ENCODE measurements around the gene RASA4. TPM values are rescaled to one million over a fixed set of nuclear protein-coding genes. Genes with fewer than 3 reads are reported as not detected.
"Not testable (repeated sequence)": the region's sequence is repeated elsewhere in the genome, so short reads cannot be mapped to it uniquely, and the experiment has no call there.

The RASA4 gene
- total RNA-seq, 2 experiments from 2014 or later = 26.6 to 27.8 TPM

DNA sequence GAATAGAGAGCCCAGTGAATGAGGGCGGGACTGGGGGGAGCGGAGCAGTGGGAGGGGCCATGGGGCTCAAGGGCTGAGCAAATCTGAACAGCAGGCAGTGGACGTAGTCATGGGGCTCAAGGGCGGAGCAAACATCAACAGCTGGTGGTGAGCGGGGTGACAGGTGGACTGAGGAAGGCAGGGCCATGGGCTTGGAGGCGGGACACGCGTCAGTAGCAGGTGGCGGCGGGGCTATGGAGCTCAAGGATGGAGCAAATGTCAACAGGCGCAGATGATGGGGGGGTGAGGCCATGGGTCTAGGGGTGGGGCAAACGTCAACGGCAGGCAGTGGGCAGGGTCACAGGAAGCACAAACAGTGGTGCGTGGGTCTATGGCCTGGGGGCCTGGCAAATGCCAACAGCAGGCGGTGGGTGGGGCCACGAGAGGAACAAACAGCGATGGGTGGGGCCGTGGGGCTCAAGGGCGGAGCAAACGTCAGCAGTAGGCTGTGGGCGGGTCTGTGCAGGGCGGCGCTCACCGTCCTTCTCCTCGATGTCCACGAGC is 24.0 kb downstream of the RASA4 start:
- peak; percentile 36 for DNase-seq
- CTCF ChIA-PET; H3K9me3 Mint-ChIP-seq; H3K27me3 Mint-ChIP-seq; POLR2A ChIA-PET; H3K4me3 Mint-ChIP-seq; H3K27ac Mint-ChIP-seq; H3K4me1 Mint-ChIP-seq; H3K36me3 Mint-ChIP-seq (ENCODE audit: low read depth): not testable (repeated sequence)

DNA sequence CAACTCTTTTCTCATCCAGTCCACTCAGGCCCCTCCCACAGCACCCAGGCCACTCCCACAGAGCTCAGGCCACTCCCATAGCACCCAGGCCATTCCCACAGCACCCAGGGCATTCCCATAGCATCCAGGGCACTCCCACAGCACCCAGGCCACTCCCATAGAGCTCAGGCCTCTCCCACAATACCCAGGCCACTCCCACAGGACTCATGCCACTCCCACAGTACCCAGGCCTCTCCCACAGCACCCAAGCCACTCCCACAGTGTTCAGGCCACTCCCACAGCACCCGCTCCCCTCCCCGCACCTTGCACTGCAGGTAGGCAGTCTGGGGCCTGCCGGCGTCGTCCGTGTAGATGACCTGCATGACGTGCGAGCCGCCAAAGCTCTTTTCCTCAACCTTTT is 26.7 kb downstream of the RASA4 start:
- H3K27me3 Mint-ChIP-seq; H3K27ac Mint-ChIP-seq; H3K4me3 Mint-ChIP-seq; H3K36me3 Mint-ChIP-seq (ENCODE audit: low read depth); CTCF ChIA-PET; H3K9me3 Mint-ChIP-seq; DNase-seq; POLR2A ChIA-PET; H3K4me1 Mint-ChIP-seq: not testable (repeated sequence)

- H3K4me1 Mint-ChIP-seq; H3K27me3 Mint-ChIP-seq; H3K36me3 Mint-ChIP-seq (ENCODE audit: low read depth); H3K4me3 Mint-ChIP-seq; DNase-seq; POLR2A ChIA-PET; H3K9me3 Mint-ChIP-seq; CTCF ChIA-PET; H3K27ac Mint-ChIP-seq: not testable (repeated sequence)
These were observed 33.1 kb downstream of the RASA4 start for GRCh38 chr7:102583495-102583894.

DNA sequence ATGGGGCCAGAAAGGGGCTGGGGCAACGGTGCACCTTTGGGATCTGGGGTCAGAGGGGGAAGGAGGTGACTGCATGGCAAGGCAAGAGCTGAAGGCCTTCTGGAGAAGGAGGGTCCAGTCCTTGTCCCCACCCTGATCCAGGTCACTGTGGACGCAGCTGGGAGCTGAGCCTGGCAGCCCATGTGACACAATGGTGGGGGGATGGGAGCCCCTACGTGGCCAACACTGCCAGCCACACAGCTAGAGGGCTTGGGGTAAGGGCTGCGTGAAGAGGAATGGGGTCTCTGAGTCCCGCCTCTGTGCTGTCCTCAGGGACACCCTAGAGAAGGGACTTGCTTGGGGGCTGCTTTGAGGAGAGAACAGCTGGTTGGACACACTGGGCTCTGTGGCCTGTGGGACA is 34.8 kb downstream of the RASA4 start:
- H3K27ac Mint-ChIP-seq; POLR2A ChIA-PET; DNase-seq; H3K4me1 Mint-ChIP-seq; H3K9me3 Mint-ChIP-seq; H3K36me3 Mint-ChIP-seq (ENCODE audit: low read depth); H3K4me3 Mint-ChIP-seq; CTCF ChIA-PET; H3K27me3 Mint-ChIP-seq: not testable (repeated sequence)

DNA sequence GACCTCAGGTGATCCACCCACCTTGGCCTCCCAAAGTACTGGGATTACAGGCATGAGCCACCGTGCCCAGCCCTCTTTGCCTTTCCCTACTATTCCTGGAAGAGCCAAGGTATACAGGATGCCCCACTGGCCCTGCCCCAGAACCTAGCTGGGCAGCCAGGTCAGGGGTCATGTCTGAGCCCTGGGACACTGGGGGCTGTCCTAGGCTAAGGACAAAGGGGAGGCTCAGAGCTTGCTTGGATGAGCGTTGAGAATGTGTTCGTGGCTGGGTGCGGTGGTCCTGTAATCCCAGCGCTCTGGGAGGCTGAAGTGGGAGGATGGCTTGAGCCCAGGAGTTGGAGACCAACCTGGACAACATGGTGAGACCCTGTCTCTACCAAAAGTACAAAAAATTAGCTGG is 38.1 kb downstream of the RASA4 start:
- POLR2A ChIA-PET; H3K4me3 Mint-ChIP-seq; H3K27ac Mint-ChIP-seq; H3K36me3 Mint-ChIP-seq (ENCODE audit: low read depth); H3K27me3 Mint-ChIP-seq; CTCF ChIA-PET; H3K4me1 Mint-ChIP-seq; DNase-seq; H3K9me3 Mint-ChIP-seq: not testable (repeated sequence)

- H3K4me1 Mint-ChIP-seq; H3K27ac Mint-ChIP-seq; H3K27me3 Mint-ChIP-seq; DNase-seq; H3K36me3 Mint-ChIP-seq (ENCODE audit: low read depth); H3K4me3 Mint-ChIP-seq; CTCF ChIA-PET; H3K9me3 Mint-ChIP-seq; POLR2A ChIA-PET: not testable (repeated sequence)
These were observed 39.0 kb downstream of the RASA4 start for GRCh38 chr7:102577315-102578240.

DNA sequence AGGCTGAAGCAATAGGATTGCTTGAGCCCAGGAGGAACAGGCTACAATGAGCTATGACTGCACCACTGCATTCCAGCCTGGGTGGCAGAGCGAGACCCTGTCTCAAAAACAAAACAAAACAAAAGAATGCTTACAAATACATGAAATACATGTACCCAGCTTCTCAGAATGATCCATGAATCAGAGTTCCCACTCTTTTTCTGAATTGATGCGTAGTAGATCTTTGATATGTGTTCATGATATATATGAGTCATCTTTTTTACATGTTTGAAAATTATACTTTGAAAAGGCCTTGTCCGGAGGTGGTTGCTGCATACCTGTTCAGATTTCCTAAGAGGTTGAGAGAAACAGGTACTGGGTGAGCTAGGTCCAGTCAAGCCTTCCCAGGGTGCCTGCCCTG is 40.2 kb downstream of the RASA4 start:
- CTCF ChIA-PET; POLR2A ChIA-PET; H3K27ac Mint-ChIP-seq; H3K27me3 Mint-ChIP-seq; H3K4me3 Mint-ChIP-seq; H3K4me1 Mint-ChIP-seq; DNase-seq; H3K36me3 Mint-ChIP-seq (ENCODE audit: low read depth); H3K9me3 Mint-ChIP-seq: not testable (repeated sequence)

GRCh38 chr7:102574607-102575006 is 41.9 kb downstream of the RASA4 start:
- H3K36me3 Mint-ChIP-seq (ENCODE audit: low read depth); DNase-seq; POLR2A ChIA-PET; CTCF ChIA-PET; H3K27ac Mint-ChIP-seq; H3K9me3 Mint-ChIP-seq; H3K4me3 Mint-ChIP-seq; H3K4me1 Mint-ChIP-seq; H3K27me3 Mint-ChIP-seq: not testable (repeated sequence)

DNA sequence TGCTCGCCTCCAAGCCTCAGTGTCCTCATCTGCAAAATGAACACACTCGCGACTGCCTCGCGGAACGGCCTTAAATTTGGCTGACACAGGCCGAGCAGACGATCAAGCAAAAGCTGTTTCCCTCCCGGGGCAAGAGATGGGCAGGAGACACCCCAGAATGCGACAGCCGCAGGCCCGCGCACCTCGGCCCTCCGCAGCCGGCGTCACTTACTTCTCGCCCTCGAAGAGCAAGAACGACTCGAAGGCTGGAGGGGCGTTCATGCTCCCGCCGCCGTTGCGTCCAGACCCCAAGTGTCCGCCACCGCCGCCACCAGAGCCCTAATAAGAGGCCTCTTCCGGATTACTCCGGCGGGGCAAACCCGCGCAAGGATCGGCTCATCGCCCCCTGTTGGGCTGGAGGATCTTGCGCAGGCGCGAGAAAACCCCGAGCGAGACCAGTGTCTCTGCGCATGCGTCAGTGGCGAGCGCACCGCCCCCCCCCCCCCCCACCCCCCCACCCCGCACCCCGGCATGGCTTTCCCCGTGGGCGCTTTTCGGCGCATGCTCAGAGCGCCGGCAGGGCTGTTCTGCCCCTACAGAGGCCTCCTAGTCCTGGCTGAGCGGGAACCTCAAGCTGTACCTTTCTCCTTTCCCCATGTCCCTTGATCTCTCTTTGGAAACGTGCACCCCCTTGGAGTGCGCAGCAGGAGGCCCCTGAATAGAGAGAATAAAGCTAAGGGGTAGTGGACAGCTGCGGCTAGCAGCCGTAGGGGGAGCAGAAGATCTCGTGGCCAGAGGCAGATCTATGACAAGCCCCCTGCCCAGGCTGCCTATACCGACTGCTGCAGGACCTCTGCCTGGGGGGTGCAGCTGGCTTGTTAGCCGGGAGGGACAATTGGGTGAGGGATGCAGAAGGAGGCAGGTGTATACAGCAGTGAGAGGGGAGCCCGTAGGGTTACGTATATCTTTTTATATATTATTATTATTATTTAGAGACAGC is 44.0 kb downstream of the RASA4 start, which contains the start of gene POLR2J3:
POLR2J3 (minus strand) TSS at position 323 of the 979 bp plus-strand sequence; CDS start at position 261, 62 bp downstream.
- H3K27ac Mint-ChIP-seq = peak within 1 kb of the TSS; percentile 78
- H3K4me1 Mint-ChIP-seq; CTCF ChIA-PET; H3K9me3 Mint-ChIP-seq; H3K36me3 Mint-ChIP-seq (ENCODE audit: low read depth); H3K27me3 Mint-ChIP-seq; POLR2A ChIA-PET: not testable (repeated sequence)
- peak within 1 kb of the TSS; percentile 85 for H3K4me3 Mint-ChIP-seq
- peak; percentile 95 for DNase-seq

GRCh38 chr7:102568620-102569019 is 47.9 kb downstream of the RASA4 start:
- H3K4me3 Mint-ChIP-seq; CTCF ChIA-PET; H3K4me1 Mint-ChIP-seq; H3K27me3 Mint-ChIP-seq; H3K27ac Mint-ChIP-seq; H3K36me3 Mint-ChIP-seq (ENCODE audit: low read depth); POLR2A ChIA-PET; H3K9me3 Mint-ChIP-seq; DNase-seq: not testable (repeated sequence)

DNA sequence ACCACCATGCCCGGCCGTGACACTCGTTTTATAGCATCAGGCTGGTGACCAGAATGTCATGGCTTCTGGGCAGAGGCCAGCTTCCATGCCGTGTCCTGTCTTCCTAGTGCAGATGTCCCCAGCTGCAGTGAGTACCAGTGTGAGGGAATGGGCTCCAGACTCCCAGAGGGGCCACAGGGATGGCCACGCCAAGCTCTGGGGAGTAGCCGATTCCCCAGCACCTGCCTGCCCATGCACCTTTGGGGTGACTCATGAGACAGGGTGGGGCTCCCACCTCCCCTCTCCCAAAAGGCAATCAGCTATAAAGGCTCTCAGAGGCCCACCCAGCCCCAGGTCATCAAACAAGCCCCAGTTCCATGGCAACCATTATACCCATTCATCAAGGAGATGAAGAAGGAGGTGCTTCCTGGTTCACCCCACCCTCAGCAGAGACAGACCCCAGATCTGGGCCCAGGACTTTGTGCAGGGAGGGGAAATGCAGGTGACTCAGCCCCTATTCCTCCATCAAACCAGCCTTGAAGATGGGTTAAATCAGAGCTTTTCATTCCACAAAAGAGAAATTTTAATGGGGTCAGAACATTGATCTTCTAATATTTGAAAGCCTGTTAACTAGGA is 65.6 kb downstream of the RASA4 start, which contains the start of gene SPDYE2:
SPDYE2 (plus strand) TSS at position 419 of the 615 bp plus-strand sequence. CDS start 2,030 bp downstream, outside the sequence.
- POLR2A ChIA-PET; H3K36me3 Mint-ChIP-seq (ENCODE audit: low read depth); CTCF ChIA-PET; DNase-seq; H3K4me1 Mint-ChIP-seq; H3K4me3 Mint-ChIP-seq; H3K27ac Mint-ChIP-seq; H3K9me3 Mint-ChIP-seq; H3K27me3 Mint-ChIP-seq: not testable (repeated sequence)

GRCh38 chr7:102546353-102546752 is 70.2 kb downstream of the RASA4 start:
- CTCF ChIA-PET; DNase-seq; POLR2A ChIA-PET; H3K9me3 Mint-ChIP-seq; H3K4me1 Mint-ChIP-seq; H3K27me3 Mint-ChIP-seq; H3K4me3 Mint-ChIP-seq; H3K27ac Mint-ChIP-seq; H3K36me3 Mint-ChIP-seq (ENCODE audit: low read depth): not testable (repeated sequence)

DNA sequence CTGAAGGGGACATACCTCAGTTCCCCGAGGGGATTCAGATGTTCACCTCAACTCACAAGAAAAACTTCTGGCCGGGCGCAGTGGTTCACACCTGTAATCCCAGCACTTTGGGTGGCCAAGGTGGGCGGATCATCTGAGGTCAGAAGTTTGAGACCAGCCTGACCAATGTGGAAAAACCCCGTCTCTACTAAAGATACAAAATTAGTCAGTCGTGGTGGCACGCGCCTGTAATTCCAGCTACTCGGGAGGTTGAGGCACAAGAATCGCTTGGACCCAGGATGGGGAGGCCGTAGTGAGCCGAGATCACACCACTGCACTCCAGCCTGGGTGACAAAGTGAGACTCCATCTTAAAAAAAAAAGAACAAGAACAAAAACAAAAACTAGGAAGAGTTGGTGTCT is 71.3 kb downstream of the RASA4 start:
- H3K36me3 Mint-ChIP-seq (ENCODE audit: low read depth); H3K27me3 Mint-ChIP-seq; CTCF ChIA-PET; H3K9me3 Mint-ChIP-seq; POLR2A ChIA-PET; DNase-seq; H3K4me3 Mint-ChIP-seq; H3K27ac Mint-ChIP-seq; H3K4me1 Mint-ChIP-seq: not testable (repeated sequence)

Measured in activated CD4-positive, alpha-beta memory T cell treated with anti-CD3 and anti-CD28 coated beads, Interleukin-2, amount 10 ng/mL, durations not matched to agents 7 days and 5 days (primary cell).